Ishikawa (cell line): ENCODE results near the gene SLC43A1.

Source experiments
- CEBPB ChIP-seq: IDR thresholded peaks from 2 replicates; pipeline ENCODE4 v1.6.1; 2012
- CREB1 ChIP-seq: IDR thresholded peaks from 2 replicates; pipeline ENCODE4 v1.6.1; 2012; ENCODE audit warnings: low read depth
- EGR1 ChIP-seq: IDR thresholded peaks from 2 replicates; pipeline ENCODE4 v1.6.1; 2012
- EP300 ChIP-seq: IDR thresholded peaks from 2 replicates; pipeline ENCODE4 v1.6.1; 2012; ENCODE audit warnings: borderline replicate concordance
- FOXM1 ChIP-seq: IDR thresholded peaks from 2 replicates; pipeline ENCODE4 v1.6.1; 2012; ENCODE audit warnings: low read depth, borderline replicate concordance
- NFIC ChIP-seq: IDR thresholded peaks from 2 replicates; pipeline ENCODE4 v1.6.1; 2012
- RAD21 ChIP-seq: IDR thresholded peaks from 2 replicates; pipeline ENCODE4 v1.6.1; 2012; ENCODE audit warnings: low read depth
- REST ChIP-seq: IDR thresholded peaks from 2 replicates; pipeline ENCODE4 v1.6.1; 2012; ENCODE audit warnings: low read depth, mild to moderate bottlenecking
- TAF1 ChIP-seq: IDR thresholded peaks from 2 replicates; pipeline ENCODE4 v1.6.1; 2012; ENCODE audit warnings: low read depth, mild to moderate bottlenecking
- TCF12 ChIP-seq: IDR thresholded peaks from 2 replicates; pipeline ENCODE4 v1.6.1; 2012; ENCODE audit warnings: low read depth
- TEAD4 ChIP-seq: IDR thresholded peaks from 2 replicates; pipeline ENCODE4 v1.6.1; 2012
- YY1 ChIP-seq: IDR thresholded peaks from 2 replicates; pipeline ENCODE4 v1.6.1; 2012; ENCODE audit warnings: low read depth
- ZBTB7A ChIP-seq: IDR thresholded peaks from 2 replicates; pipeline ENCODE4 v1.6.1; 2012; ENCODE audit warnings: low read depth
- TF ChIP-seq, protein P1 (sequence below): IDR thresholded peaks from 2 replicates; pipeline ENCODE4 v1.6.1; 2012
- TF ChIP-seq, protein P2 (sequence below): IDR thresholded peaks from 2 replicates; pipeline ENCODE4 v1.6.1; 2012

Gene SLC43A1

GRCh38 chr11:57477507-57478189, 37.9 kb downstream of the SLC43A1 start:
- TF ChIP-seq CEBPB (no peak), NFIC (no peak), TAF1 (no peak), TEAD4 (no peak), RAD21 (no peak), FOXM1 (no peak), EGR1 (no peak)

DNA sequence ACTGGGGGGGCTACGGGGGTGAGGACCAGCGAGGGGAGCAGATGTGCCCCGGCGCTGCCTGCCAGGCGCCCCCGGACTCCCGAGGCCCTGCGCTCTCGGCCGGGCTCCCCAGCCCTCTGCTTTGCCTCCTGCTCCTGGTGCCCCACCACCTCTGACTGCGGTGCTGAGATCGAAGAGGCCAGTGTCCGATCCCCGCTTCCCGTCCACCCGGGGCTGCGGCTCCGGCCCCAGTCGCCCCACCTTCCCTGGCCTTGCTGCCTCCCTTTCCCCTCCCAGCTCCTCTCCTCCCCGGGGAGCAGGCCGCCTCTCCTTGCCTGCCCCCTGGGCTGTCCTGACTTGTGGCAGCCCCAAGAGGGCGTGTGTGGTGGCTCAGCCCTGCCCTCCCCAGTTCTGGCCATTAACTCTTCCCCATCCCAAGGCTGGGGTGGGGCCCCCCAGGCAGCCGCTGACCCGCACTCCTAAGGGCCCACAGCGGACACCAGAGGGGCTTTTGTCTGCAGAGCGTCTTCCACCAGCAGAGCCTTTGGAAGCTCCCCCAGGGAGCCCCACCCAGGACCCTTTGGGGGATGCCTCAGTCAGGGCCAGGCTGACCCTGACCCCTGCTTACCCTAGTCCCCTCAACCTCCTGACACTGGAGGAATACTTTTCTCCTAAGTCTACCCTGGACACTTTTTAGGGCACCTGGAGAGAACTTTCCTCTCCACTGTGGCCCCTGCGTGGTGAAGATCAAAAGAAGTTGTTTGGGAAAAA, 38.6 kb downstream of the SLC43A1 start:
- TF ChIP-seq, protein P1, sequence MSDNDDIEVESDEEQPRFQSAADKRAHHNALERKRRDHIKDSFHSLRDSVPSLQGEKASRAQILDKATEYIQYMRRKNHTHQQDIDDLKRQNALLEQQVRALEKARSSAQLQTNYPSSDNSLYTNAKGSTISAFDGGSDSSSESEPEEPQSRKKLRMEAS = no peak
- TF ChIP-seq REST (no peak), EP300 (no peak), NFIC (0 out of 2 replicates have a peak, but pooled peaks have one; percentile 11)

DNA sequence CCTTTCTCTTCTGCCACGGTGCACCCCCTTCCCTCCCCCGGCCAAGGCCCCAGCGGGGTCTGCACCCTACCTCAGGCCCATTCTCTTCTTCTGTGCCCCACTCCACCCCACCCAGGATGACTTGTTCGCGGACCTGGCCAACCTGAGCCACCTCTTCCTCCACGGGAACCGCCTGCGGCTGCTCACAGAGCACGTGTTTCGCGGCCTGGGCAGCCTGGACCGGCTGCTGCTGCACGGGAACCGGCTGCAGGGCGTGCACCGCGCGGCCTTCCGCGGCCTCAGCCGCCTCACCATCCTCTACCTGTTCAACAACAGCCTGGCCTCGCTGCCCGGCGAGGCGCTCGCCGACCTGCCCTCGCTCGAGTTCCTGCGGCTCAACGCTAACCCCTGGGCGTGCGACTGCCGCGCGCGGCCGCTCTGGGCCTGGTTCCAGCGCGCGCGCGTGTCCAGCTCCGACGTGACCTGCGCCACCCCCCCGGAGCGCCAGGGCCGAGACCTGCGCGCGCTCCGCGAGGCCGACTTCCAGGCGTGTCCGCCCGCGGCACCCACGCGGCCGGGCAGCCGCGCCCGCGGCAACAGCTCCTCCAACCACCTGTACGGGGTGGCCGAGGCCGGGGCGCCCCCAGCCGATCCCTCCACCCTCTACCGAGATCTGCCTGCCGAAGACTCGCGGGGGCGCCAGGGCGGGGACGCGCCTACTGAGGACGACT, 39.3 kb downstream of the SLC43A1 start:
- TF ChIP-seq EP300 (no peak), CEBPB (no peak), TEAD4 (0 out of 2 replicates have a peak, but pooled peaks have one; percentile 6), TAF1 (no peak), CREB1 (no peak), ZBTB7A (no peak), YY1 (no peak), REST (no peak), TCF12 (no peak), RAD21 (no peak), NFIC (peak; percentile 63; the same call in 1 of the 2 replicates), EGR1 (no peak; the same call in 1 of the 2 replicates), FOXM1 (no peak)
- TF ChIP-seq, protein P1 = peak; percentile 92
- TF ChIP-seq, protein P2, sequence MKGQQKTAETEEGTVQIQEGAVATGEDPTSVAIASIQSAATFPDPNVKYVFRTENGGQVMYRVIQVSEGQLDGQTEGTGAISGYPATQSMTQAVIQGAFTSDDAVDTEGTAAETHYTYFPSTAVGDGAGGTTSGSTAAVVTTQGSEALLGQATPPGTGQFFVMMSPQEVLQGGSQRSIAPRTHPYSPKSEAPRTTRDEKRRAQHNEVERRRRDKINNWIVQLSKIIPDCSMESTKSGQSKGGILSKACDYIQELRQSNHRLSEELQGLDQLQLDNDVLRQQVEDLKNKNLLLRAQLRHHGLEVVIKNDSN = peak; percentile 22; the same call in 1 of the 2 replicates

DNA sequence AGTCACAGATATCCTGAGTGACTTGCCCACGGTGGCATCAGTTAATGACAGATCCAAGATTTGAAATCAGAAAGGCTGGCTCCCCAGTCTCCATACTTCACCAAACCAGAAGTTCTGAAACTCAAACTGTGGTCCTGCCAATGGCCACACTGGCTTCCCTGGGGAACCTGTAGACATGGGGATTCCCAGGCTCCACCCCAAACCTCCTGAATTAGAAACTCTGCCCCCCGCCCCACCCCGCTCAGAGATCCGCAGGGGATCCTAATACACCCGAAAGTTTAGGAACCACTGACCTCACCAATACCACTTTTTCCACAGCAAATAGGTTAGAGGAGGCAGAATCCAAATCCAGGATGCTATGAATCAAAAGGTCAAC, 39.8 kb downstream of the SLC43A1 start:
- TF ChIP-seq CEBPB = no peak
- no peak for TF ChIP-seq ZBTB7A
- no peak for TF ChIP-seq RAD21
- no peak for TF ChIP-seq REST
- TF ChIP-seq TAF1 = no peak
- no peak for TF ChIP-seq NFIC
- TF ChIP-seq, protein P2 = no peak
- no peak for TF ChIP-seq YY1
- TF ChIP-seq CREB1 = no peak
- no peak for TF ChIP-seq TCF12
- no peak for TF ChIP-seq TEAD4
- no peak for TF ChIP-seq FOXM1
- TF ChIP-seq, protein P1 = no peak
- no peak for TF ChIP-seq EGR1
